ENCODE data around the gene HYAL2. TPM values are rescaled to one million over a fixed set of nuclear protein-coding genes. Genes with fewer than 3 reads are reported as not detected.

HYAL2 gene
- total RNA-seq (2014; rRNA removed; shearing (Covaris generic)) = 47.8 and 48.0 TPM in 2 replicates
- 33.6 and 35.8 TPM in 2 replicates for polyA plus RNA-seq (2016; fragmentation: Nextera tagmentation; extraction: Ambion mirVana)

- Histone ChIP-seq H3K4me3 (peak within 1 kb of the TSS; percentile 91), H3K27me3 (replicated peaks; ENCODE audit: insufficient read depth) (no peaks in the 10 kb centered on the region), H3K36me3 (ENCODE audit: low read depth) (no peaks in the 10 kb centered on the region), H4K20me1 (ENCODE audit: insufficient read depth) (no peaks in the 10 kb centered on the region), H3K9me3 (ENCODE audit: low read depth) (no peaks in the 10 kb centered on the region), H3K79me2 (ENCODE audit: insufficient read depth) (peaks cover 41% of the 10 kb centered on the region), H3K27ac (peak within 1 kb of the TSS; percentile 90), H3K9me2 (ENCODE audit: insufficient read depth) (no peaks in the 10 kb centered on the region), H3F3A (ENCODE audit: insufficient read depth) (no peaks in the 10 kb centered on the region), H2AFZ (peak within 1 kb of the TSS; percentile 93), H3K9ac (peak within 1 kb of the TSS; percentile 96), H3K4me2 (ENCODE audit: unreplicated experiment) (peak within 1 kb of the TSS; percentile 91), H3K4me1 (ENCODE audit: insufficient read depth) (peaks cover 17% of the 10 kb centered on the region)
- 64 to 69% methylated on average over 28 to 31 of the region's 31 CpGs for WGBS, 2 experiments (ENCODE audit: low coverage in 1 of 2, low lambda C conversion rate in 2 of 2, missing lambda C conversion rate in 2 of 2)
- TF ChIP-seq EZH2 (IDR thresholded peaks at IDR 0.05; ENCODE audit: insufficient read depth, poor library complexity, severe bottlenecking) (no peak), EZH2phosphoT487 (IDR thresholded peaks at IDR 0.05; ENCODE audit: insufficient read depth, low read depth) (no peak)
- in situ Hi-C loops (cut with MboI) = no loop called here
- no peak for DNase-seq
These were observed at the start of gene HYAL2 for GRCh38 chr3:50322386-50323091. HYAL2 (minus strand) TSS chr3:50322745; CDS start chr3:50320489, 2,256 bp downstream.

DNA sequence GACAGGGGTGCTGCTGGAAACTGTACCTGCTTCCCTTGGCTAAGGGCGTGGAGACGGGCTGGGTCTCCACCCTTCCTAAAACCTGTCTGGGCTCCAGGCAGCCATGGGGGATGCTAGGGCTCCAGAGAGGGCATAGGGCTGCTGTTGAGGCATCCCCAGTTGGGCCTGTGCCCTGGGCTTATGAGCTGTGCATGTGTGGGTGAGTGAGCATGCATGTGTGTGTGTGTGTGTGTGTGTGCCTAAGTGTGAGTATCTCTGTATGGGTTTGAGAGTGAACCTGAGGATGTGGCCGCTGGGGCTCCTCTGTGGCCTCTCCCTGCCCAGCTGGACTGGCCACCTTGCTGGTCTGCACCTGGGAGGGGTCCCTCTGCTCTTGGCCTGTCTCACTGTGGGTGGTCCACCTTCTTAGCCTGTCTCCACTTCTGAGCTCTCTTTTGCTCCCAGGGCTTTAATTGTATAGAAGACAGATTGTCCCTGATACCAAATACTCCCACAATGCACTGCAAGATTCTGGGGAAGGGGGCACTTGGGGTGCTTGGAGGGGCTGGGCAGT lies 48.7 kb upstream of the HYAL2 start:
- no peak overlapping the region for H2AFZ ChIP-seq
- in situ Hi-C loops (cut with MboI) = no loop called here
- no peaks in the 10 kb centered on the region for H4K20me1 ChIP-seq (ENCODE audit: insufficient read depth)
- no peak overlapping the region for H3K9ac ChIP-seq
- 73 to 90% methylated on average over 2 to 3 of the region's 3 CpGs for WGBS, 2 experiments (ENCODE audit: low coverage in 1 of 2, low lambda C conversion rate in 2 of 2, missing lambda C conversion rate in 2 of 2)
- peak; percentile 58 for DNase-seq
- H3K27ac ChIP-seq = no peak overlapping the region
- H3K4me1 ChIP-seq (ENCODE audit: insufficient read depth) = no peaks in the 10 kb centered on the region
- H3K36me3 ChIP-seq (ENCODE audit: low read depth) = no peaks in the 10 kb centered on the region
- H3K79me2 ChIP-seq (ENCODE audit: insufficient read depth) = no peaks in the 10 kb centered on the region
- H3K27me3 ChIP-seq (replicated peaks; ENCODE audit: insufficient read depth) = 0 out of 2 replicates have a peak, but pooled peaks cover 6% of the 10 kb centered on the region
- H3K4me2 ChIP-seq (ENCODE audit: unreplicated experiment) = no peak overlapping the region
- no peak for TF ChIP-seq EZH2phosphoT487 (IDR thresholded peaks at IDR 0.05; ENCODE audit: insufficient read depth, low read depth)
- no peak for TF ChIP-seq EZH2 (IDR thresholded peaks at IDR 0.05; ENCODE audit: insufficient read depth, poor library complexity, severe bottlenecking)
- no peak overlapping the region for H3K4me3 ChIP-seq
- H3K9me2 ChIP-seq (ENCODE audit: insufficient read depth) = no peaks in the 10 kb centered on the region
- H3F3A ChIP-seq (ENCODE audit: insufficient read depth) = no peaks in the 10 kb centered on the region
- H3K9me3 ChIP-seq (ENCODE audit: low read depth) = no peaks in the 10 kb centered on the region

DNA sequence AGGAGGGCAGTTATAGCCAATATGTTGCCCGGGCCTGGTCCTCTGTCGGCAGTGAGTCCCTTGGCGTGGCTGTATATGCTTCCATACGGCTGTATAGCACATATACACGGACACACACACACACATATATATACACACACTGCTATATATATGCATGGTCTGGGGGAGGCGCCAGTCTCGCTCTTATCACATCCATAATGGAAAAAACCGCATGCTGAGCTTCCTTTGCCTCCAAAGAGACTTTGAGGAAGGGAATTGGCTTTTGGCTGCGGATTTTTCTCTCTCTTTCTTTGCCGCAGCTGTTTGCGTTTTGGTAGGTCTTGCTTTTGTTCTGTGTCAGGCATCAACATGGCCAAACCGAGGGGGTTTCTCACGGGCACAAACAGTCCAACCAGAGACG lies 48.0 kb upstream of the HYAL2 start:
- 0 out of 2 replicates have a peak, but pooled peaks cover 6% of the 10 kb centered on the region for H3K27me3 ChIP-seq (replicated peaks; ENCODE audit: insufficient read depth)
- H3K9me3 ChIP-seq (ENCODE audit: low read depth) = no peaks in the 10 kb centered on the region
- H3K27ac ChIP-seq = no peak overlapping the region
- H3K79me2 ChIP-seq (ENCODE audit: insufficient read depth) = no peaks in the 10 kb centered on the region
- H3K4me2 ChIP-seq (ENCODE audit: unreplicated experiment) = no peak overlapping the region
- no peak overlapping the region for H3K9ac ChIP-seq
- in situ Hi-C loops (cut with MboI) = no loop called here
- no peak overlapping the region for H2AFZ ChIP-seq
- no peaks in the 10 kb centered on the region for H3K36me3 ChIP-seq (ENCODE audit: low read depth)
- TF ChIP-seq EZH2 (IDR thresholded peaks at IDR 0.05; ENCODE audit: insufficient read depth, poor library complexity, severe bottlenecking) = no peak
- TF ChIP-seq EZH2phosphoT487 (IDR thresholded peaks at IDR 0.05; ENCODE audit: insufficient read depth, low read depth) = no peak
- no peaks in the 10 kb centered on the region for H3K4me1 ChIP-seq (ENCODE audit: insufficient read depth)
- no peaks in the 10 kb centered on the region for H3F3A ChIP-seq (ENCODE audit: insufficient read depth)
- peak; percentile 42 for DNase-seq
- H3K4me3 ChIP-seq = no peak overlapping the region
- no peaks in the 10 kb centered on the region for H4K20me1 ChIP-seq (ENCODE audit: insufficient read depth)
- WGBS, 2 experiments (ENCODE audit: low coverage in 1 of 2, low lambda C conversion rate in 2 of 2, missing lambda C conversion rate in 2 of 2) = 16 to 23% methylated on average over 14 of the region's 14 CpGs
- no peaks in the 10 kb centered on the region for H3K9me2 ChIP-seq (ENCODE audit: insufficient read depth)

DNA sequence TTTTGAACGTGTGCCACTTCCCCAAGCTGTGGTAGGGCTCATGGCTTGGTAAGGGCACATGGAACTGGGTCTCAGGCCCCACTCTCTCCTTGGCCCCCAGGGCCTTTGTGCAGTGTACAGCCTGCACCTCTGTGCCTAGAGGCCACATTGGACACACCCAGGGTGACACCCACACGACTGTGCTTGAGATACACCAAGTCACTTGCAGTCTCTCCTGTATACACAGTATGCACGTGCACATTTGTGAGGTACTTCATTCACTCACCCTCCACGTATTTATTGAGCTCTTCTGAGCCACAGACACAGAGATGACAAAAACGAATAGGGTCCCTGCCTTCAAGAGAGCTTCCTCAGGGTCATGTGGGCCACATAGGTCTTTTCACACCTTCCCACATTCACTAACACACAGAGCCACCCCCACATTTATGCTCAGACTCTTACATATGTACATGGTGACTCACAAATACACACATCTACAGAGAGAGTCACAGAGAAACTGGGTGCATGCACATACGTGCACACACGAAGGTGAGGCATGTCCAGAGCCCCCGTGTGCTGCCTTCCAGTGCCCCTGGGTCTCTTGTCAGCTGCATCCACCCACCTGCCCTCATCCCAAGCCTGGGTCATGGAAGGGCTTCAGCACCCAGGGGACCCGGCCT lies 46.6 kb upstream of the HYAL2 start:
- no peaks in the 10 kb centered on the region for H3K9me3 ChIP-seq (ENCODE audit: low read depth)
- WGBS, 2 experiments (ENCODE audit: low coverage in 1 of 2, low lambda C conversion rate in 2 of 2, missing lambda C conversion rate in 2 of 2) = 52 to 58% methylated on average over 9 of the region's 9 CpGs
- in situ Hi-C loops (cut with MboI) = no loop called here

More for the DNA sequence above, 46.6 kb upstream of the HYAL2 start:
- Histone ChIP-seq H3K27ac (no peak overlapping the region), H3K27me3 (replicated peaks; ENCODE audit: insufficient read depth) (0 out of 2 replicates have a peak, but pooled peaks cover 6% of the 10 kb centered on the region), H2AFZ (no peak overlapping the region), H3K9ac (no peak overlapping the region), H3K9me2 (ENCODE audit: insufficient read depth) (no peaks in the 10 kb centered on the region), H3K4me2 (ENCODE audit: unreplicated experiment) (no peak overlapping the region), H3K36me3 (ENCODE audit: low read depth) (no peaks in the 10 kb centered on the region), H3K79me2 (ENCODE audit: insufficient read depth) (no peaks in the 10 kb centered on the region), H3K4me1 (ENCODE audit: insufficient read depth) (no peaks in the 10 kb centered on the region), H4K20me1 (ENCODE audit: insufficient read depth) (no peaks in the 10 kb centered on the region), H3F3A (ENCODE audit: insufficient read depth) (no peaks in the 10 kb centered on the region), H3K4me3 (no peak overlapping the region)
- no peak for DNase-seq
- TF ChIP-seq EZH2phosphoT487 (IDR thresholded peaks at IDR 0.05; ENCODE audit: insufficient read depth, low read depth) (no peak), EZH2 (IDR thresholded peaks at IDR 0.05; ENCODE audit: insufficient read depth, poor library complexity, severe bottlenecking) (no peak)

Measured in GM23248 (cell line).